ENCODE results near the gene RBM38.
"Not testable (repeated sequence)": the region's sequence is repeated elsewhere in the genome, so short reads cannot be mapped to it uniquely, and the experiment has no call there.

The RBM38 gene

DNA sequence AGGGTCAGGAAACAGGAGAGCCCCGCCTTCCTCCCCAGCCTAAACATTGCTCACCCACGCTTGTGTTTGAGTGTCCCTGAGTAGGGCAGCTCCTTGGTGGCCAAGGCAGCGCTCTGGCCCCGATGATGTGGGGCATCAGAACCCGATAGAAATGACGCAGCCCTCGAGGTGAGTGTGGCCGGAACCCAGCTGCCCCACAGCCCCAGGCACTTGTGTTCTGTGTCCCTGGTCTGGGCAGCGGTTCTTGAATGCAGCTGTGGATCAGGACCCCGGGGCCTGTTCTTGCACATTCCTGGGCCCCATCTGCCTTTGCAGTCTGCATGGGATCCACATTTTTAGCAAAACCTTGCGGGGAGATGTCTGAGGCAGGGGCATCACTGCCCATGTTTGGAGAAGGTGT lies 12.8 kb downstream of the RBM38 start:
- DNase-seq, result no peak

DNA sequence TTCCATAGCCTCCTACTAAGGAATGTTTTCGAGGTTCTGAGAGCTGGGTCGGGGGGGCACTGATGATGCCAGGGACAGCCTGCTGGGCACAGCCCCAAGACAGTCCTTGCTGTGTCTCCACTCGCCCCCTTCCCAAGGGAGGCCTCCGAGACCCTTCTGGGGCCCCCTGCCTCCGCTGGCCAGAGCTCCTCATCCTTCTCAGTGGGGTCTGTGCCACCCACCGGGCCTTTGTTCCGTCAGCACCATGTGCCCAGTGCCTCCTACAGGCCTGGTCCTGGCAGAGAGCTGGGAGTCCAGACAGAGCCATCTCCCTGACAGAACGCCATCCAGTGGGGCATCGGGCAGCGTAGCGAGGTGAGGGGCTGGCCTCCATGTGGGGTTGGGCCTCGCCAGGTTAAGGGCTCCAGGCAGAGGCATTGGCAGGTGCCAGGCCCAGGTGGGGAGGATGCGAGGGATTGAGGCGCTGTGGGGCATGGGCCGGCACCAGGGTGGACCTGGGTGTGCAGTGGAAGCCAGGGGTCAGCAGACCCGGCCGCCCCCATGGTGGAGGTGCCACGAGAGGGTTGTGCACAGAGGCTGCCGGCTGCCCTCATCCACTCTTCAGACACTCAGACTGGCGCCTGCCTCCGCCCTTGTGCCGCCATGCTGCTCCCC lies 13.3 kb downstream of the RBM38 start:
- DNase-seq, result no peak

DNA sequence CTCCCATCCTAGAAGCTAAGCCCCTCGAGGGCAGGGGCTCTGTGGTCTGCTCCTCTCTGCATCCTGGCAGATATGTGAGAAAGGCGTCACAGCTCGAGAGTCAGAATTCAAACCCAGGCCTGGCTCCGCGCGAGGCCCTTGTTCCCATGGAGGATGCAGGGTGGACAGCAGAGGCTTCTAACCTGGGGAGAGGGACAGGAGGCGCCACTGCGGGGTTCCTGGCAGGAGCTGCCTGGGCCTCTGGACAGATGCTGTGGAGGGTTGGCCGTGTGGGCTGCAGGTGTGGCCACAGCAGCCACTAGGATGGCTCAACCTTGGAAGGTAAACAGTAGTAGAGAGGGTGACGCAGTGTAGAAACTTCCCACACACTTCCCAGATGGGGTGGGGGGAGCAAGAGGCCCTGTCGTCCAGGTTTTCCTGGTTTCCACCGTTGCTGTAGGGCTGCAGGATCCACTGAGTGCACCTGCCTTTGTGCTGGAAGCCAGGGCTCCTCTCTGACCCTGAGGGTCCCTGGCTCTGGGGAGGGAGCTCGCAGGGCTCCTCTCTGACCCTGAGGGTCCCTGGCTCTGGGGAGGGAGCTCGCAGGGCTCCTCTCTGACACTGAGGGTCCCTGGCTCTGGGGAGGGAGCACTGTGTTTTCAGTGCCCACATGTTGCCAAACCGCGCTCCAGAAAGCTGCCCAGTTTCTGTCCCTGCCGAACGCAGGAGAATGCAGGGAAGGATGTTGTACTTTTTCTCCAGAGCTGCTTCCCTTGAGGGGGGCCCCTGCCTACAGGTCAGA lies 14.2 kb downstream of the RBM38 start:
- DNase-seq, result no peak

DNA sequence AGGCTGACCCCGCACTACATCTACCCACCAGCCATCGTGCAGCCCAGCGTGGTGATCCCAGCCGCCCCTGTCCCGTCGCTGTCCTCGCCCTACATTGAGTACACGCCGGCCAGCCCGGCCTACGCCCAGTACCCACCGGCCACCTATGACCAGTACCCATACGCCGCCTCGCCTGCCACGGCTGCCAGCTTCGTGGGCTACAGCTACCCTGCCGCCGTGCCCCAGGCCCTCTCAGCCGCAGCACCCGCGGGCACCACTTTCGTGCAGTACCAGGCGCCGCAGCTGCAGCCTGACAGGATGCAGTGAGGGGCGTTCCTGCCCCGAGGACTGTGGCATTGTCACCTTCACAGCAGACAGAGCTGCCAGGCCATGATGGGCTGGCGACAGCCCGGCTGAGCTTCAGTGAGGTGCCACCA lies 16.4 kb downstream of the RBM38 start:
- no peak for DNase-seq

DNA sequence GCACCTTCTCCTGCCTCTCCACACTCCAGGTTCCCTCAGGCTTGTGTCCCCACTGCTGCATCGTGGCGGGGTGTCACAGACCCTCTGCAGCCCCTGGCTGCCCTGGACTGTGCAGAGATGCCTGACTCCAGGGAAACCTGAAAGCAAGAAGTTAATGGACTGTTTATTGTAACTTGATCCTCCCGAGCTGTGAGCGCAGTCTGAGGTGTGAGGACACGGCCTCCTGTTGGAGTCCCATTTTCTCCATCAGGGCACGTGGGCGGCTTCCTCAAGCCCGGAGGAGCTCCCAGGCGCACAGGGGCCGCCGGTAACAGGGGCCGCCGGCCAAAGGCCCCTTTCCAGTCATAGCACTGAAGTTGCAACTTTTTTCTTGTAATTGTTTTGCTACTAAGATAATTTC lies 16.9 kb downstream of the RBM38 start:
- DNase-seq, result no peak

DNA sequence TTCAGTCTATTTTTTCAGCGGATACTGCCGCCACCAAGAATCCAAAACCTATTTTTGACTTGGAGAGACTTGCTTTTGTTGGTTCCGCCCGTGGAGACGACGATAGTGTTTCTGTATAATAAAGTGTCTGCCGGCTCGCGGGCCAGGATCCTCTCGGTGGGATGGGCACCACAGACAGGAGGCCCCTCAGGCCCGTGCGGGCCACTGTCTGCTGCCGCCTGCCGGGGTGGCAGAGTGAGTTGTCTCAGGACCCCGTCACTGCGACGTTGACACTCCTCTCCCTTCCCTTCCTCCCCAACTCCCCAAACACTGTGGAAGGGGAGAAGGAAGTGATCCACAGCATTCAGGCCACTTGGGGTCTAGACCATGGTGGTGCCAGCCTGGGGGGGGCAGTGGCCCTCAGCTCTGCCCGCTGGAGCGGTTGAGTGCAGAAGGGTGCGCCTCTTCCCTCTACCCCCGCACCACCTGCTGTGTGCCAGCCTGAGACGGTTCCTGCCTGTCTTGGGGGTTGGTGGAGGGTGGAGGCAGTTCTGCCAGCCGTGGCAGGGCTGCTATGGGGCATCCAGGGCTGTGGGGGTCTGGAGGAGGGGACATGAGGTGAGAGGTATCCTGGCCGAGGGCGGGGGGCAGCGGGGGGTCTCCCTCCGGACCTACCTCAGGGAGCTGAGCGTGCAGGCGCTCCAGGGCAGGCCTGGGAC lies 17.5 kb downstream of the RBM38 start:
- DNase-seq, result no peak

DNA sequence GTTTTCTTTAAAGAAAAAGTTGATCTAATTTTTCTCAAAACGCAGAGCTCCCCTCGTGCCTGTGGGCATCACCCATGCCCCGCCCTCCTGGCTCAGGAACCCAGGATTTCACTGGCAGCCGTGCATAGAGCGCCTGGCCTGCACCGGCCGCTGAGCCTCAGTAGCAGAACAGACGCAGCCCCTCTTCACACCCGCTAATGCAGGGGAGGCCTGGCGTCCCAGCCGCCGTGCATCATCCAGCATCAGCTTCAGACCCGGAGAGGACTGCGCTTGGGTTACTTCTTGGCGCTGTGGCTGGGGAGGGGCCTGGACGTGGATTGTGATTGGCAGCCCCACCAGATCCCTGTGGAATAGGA lies 18.1 kb downstream of the RBM38 start:
- DNase-seq, result no peak

DNA sequence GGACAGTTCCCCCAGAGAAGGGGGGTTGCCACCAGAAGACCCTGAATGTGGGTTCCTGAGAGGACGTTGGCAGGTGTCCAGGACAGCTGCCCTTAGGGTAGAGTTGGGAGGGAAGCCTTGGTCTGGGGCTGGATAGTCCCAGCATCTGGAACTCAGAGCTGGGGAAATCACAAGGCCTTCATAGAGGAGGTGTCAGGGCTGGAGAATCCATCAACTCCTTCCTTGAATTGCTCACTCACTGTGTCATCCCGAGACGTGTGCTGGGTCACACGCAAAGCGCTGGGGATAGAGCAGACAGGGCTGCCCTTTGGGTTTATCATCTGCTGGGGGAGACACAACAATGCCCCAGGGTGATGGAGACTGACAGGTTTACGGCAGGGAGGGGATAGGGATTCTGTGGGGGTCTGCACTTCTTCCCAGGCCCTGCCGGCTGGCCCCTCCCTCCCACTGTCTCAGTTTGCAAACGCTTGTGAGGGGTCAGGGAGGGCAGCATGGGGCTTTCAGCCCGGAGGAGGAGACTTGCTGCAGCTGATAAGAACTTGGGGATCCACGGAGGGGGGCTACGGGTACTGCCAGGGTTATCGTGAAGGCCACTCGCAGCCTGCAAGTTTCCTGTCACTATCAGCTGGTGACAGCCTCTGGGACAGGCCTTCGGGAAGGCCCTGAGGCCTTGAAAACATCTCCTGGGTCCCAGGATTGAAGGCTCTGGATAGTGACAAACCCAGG lies 18.6 kb downstream of the RBM38 start:
- no peak for DNase-seq

DNA sequence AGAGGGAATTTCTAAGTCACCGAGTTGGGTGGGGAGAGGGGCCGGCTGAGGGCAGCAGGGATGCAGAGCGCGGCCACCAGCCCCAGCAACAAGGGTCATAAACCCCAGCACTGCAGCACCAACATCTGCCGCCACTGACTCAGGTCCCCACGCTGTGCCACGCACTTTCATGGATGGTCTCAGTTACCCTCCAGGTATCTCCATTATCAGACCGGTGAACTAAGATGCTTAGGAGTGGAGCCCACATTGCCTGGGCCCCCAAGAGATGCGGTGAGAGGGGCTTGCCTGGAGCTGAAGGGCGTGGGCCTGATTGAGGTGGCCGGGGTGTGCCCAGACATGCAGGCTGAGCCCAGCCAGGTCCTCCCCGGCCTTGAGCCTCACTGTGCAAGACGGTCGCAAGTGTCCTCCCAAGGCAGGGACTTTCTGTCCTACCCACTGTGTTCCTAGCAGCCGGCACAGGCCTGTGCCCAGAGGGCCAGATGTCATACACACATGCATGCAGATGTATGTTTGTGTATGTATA lies 19.3 kb downstream of the RBM38 start:
- DNase-seq, result no peak

DNA sequence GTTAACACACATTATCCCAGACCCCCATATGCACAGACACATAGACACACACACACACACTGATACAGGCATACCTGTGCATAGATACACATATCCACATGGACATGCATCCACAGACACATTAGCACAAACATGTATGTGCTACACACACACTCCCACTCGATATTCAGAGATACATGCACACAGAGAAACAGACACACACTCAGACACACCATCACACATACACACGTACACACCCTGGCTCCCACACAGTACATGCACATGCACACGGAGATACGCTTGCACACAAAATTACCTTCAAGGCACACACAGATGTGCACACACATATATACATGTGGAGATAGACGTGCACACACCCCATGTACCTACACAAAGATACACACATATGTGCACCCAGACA lies 19.7 kb downstream of the RBM38 start:
- DNase-seq, result no peak

DNA sequence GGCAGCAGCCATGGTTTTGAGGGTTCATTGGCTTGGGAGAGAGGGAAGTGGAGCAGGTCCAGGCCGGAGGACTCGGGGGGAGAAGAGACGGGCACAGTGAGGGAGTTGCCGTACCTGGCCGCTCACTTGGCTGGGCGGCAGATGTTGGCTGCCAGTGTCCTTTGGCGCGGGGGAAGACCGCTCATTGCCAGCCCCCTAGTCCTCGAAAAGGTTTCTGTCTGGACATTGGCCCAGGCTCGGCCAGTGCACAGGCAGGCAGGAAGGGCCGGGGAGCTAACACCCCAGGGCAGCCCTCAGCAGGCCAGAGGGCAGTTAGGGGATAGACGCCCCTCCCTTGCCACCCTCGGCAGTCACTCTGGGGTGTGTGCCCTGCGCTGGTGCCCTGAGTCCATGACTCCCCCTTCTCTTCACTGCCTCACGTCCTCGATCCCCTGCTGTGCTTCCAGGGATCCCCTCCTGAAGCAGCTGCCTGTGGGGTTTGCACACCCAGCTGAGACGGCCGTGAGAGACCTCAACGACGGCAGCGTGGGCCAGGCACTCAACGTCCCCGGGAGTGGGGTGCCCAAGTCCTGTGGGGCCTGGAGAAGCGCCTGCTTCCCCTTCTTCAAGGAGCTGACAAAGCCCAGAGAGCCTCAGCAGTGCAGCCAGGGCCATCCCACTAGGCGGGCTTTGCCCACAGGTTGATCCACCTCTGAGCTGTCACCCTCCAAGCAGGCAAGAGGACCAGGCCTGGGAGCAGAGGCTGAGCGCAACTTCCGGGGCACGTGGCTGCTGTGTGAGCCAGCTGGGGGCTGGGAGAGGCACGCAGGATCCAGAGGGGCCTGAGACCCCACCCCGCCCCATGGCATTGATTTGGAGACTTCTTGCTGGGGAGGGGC lies 20.4 kb downstream of the RBM38 start:
- DNase-seq, result no peak

DNA sequence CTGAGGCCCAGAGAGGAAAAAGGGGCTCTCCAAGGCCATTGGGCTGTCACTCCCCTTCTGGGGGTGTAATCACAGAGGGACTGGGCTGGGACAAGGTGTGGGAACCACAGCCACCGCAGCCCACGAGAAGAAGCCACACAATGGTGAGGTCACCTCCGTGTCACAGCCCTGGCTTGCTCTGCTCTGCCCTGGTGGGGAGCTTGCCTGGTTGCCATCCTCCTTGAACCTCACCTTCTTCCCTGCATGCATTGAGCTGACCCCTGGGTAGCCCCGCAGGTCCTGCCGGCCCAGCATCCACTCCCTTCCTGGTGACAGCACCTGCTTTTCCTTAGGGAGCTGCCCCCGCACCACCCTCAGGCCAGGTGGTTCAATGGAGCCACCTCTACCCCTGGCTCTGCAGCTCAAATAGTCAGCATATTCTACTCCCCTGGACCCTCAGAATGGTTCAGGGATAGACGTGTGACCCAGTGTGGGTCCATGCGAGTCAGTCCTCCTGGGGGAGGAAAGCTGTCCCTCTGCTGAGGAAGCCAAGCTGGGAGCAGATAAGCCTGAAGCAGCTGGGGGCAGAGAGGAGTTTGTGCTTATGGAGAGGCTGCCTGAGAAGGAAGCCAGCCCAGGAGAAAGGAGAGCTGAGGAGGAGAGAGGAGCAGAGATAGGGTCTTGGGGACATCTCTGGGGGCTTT lies 21.3 kb downstream of the RBM38 start:
- no peak for DNase-seq

DNA sequence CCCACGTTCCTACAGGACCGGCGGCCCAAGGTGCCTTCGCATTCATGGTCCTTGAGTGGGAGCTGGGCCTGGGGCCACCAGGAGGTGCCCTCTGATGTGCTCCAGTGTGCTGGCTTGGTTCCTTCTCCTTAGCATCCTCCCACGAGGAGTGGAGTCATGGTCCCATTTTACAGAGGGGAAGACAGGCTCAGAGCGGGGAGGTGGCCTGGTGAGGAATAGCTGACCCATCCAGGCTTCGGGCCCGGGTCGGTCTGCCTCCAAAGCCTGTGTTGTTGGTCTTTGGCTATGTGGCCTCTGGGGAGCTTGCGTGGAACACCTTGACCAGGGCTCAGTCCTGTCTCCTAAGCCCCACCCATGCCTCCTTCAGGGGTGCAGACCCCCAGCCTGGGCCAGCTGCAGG lies 22.8 kb downstream of the RBM38 start:
- DNase-seq, result no peak

DNA sequence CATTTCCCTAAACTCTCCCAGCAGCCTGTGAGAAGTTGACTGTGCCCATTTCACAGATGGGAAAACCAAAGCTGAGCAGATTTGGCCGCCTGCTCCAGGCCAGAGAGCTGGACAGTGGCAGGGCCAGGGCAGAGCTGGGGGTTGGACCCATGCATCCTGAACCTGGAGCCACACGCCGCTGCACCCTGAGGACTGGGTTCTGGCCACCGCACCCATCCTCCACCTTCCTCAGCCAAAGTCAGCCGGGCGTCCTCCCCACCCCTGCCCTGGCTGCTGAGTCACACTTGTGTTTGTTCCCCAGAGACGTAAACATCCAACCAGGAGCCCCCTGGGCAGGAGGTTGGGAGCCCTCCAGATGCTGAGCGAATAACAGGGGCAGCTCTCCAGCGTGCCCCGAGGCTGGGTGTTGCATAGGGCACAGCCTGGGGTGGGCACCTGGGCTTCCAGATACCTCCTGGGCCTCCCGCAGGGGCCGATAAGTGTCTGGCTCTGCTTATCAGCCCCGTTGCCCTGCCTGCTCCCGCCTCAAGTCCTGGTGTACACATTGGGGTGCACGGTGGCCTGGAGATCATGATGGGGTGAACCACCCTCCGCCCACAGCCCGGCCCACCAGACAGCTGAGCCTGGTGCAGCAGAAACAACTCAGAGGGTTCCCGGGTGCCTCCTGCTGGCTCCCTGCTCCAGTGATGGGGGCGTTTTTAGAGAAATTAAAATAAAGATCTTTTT lies 23.8 kb downstream of the RBM38 start:
- DNase-seq, result no peak

DNA sequence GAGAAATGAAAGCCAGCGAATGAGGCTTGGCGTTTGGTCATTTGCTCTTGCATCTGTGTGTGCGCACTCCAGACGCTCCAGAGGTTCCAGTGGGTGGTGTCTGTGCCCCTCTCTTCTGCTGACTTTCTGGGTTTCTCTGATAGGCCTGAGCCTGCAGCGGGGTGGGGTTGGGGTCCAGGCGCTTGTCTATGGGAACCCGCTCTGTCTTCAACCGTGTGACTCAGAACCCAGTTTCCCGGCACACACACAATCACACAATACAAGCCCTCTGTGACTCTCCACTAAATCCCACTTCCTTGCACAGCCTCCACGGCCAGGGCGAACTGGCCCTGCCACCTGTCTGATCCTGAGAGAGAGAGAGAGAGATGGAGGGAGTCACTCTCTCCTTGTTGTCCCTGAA lies 24.6 kb downstream of the RBM38 start:
- DNase-seq, result no peak

DNA sequence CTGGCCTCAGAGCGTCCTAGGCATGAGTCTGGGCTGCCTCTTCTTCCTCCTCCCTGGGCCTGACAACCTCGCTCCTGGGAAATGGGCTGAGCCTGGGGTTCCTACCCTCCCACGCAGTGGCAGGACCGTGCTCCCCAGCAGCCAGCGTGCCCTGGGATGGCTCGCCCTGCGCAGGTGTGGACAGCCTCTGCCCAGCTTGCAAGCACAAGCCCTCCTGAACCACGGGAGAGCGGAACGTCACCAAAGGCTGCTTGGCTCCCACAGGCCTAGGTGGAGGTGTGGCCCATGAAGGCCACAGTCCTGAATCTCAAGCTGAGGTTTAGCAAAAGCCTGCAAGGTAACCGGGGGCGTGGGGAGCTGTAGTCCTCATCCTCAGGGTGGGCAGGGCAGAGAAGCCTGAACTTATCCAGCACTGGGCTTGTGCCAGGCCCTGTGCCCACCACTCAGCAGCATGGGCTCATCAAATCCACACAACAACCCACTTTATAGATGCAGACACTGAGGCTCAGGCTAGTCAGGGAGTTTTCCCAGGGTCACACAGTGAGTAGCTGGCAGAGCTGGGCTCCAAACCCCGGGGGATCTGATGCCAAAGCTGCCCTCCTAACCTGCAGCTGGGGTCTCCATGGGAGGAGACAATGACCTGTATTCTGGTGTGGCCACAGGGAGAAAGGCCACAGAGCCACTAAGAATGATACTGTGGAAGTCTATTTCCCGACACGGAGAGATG lies 25.3 kb downstream of the RBM38 start:
- no peak for DNase-seq

DNA sequence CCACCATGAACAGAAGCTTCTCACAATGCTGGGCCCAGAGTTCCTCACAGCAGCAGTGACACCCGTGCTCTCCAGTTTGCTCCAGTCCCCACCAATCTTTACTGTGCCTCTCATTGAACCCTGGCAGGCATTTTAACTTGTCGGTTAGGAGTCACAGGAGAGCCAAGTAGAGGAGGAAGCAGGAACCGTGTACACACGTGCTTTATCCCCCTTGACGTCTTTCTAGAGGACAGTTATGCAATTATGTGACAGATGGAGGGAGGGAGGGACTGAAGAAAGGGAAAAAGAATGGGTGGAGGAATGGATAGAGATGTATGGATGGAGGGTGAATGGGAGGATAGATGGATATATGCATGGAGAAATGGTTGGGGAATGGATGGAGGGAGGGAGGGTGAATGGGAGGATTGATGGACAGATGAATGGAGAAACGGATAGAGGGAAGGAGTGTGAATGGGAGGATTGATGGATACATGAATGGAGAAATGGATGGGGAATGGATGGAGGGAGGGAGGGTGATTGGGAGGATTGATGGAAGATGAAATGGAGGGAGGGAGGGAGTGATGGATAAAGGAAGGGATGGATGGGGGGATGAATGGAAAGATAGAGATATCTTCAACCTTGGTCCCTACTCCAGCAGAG lies 26.0 kb downstream of the RBM38 start:
- no peak for DNase-seq

DNA sequence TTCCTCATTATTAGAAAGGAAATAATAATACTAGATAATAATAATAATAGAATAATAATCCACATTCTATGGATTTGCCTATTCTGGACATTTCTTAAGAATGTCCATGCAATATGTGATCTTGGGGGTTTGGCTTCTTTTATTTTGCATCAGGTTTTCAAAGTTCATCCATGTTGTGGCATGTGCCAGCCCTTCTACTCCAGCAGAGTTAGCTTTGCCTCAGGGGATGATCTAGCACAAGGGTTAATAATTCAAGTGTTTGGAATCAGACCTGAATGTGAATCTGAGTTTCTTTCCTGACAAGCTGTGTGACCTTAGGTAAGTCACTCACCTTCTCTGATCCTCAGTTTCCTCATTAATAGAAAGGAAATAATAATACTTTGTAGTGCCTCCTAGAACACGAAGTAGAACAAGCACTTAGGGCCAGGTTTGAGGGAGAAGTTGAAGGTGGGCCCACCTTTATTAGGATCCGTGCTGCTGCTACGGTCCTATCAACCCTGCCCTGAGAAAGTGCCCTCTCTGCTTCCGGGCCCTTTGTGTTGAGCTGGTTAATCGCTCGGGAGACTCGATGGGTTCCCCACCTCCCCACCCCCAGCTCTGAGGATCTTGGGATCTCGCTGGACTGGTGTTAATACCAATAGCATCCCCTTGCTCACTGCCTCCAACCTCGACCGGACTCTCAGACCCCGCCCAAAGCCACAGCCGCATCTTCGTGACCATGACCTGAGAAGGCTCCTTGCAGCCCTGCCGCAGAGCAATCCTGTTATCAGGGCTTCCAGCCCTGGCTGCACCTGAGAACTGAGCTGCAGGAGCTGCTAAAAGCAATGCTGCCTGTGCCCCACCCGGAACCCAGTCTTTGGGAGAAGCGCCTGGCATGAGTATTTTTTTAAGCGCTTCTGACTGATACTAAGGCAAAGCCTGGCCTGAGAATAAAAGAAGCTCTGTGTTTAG lies 26.9 kb downstream of the RBM38 start:
- DNase-seq, result no peak

DNA sequence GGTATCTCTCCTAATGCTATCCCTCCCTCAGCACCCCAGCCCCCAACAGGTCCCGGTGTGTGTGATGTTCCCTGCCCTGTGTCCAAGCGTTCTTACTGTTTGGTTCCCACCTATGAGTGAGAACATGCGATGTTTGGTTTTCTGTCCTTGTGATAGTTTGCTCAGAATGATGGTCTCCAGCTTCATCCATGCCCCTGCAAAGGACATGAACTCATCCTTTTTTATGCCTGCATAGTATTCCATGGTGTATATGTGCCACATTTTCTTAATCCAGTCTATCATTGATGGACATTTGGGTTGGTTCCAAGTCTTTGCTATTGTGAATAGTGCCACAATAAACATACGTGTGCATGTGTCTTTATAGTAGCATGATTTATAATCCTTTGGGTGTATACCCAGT lies 28.3 kb downstream of the RBM38 start:
- not testable (repeated sequence) for DNase-seq

Measured in stimulated activated CD4-positive, alpha-beta T cell treated with anti-CD3 and anti-CD28 coated beads, Interleukin-4, amount 100 ng/mL, for 1 hour (primary cell).